ENCODE measurements around the gene RELA.
A peak's percentile ranks its signal among the peaks of the same experiment; 100 is the strongest.
"Not testable (repeated sequence)": the region's sequence is repeated elsewhere in the genome, so short reads cannot be mapped to it uniquely, and the experiment has no call there.

The RELA gene

DNA sequence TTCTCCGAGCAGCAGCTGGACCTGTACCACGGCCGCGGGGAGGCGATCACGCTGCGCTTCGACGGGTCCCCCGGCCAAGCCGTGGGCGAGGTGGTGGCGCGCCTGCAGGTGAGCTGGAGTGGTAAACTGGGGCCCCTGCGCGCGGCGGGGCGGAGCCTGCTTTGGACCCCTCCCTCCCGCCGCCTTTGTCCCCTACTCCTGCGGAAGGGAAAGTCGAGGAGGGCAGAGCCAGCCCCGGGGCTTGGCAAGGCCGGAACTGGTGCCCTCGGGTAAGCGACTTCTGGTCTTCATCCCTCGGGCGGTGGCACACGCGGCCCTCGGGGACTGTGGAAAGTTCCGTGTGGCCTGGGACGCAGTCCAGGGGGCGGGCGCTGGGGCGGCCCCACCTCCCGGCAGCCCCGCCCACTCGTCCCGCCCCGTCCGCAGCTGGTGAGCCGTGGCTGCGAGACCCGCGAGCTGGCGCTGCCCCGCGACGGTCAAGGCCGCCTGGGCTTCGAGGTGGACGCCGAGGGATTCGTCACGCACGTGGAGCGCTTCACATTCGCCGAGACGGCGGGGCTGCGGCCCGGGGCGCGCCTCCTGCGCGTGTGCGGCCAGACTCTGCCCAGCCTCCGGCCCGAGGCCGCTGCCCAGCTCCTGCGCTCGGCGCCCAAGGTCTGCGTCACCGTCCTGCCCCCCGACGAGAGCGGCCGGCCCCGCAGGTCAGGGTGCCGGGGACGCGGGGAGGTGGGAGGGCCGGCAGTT is 15.6 kb downstream of the RELA start:
- no peak for DNase-seq

DNA sequence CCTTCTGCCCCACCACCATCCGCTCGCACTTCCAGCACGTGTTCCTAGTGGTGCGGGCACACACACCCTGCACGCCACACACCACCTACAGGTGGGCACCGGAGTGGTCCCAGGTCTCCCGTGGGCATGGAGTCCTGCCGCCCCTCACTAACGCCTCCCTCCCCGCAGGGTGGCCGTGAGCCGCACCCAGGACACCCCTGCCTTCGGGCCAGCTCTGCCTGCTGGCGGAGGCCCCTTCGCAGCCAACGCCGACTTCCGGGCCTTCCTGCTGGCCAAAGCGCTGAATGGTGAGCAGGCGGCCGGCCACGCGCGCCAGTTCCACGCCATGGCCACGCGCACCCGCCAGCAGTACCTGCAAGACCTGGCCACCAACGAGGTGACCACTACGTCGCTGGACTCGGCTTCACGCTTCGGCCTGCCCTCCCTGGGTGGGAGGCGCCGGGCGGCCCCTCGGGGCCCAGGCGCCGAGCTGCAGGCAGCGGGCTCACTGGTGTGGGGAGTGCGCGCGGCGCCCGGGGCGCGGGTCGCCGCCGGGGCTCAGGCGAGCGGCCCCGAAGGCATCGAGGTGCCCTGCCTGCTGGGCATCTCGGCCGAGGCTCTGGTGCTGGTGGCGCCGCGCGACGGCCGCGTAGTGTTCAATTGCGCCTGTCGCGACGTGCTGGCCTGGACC is 16.3 kb downstream of the RELA start:
- DNase-seq: no peak

- no peak for DNase-seq
These were observed 17.0 kb downstream of the RELA start for GRCh38 chr11:65645710-65646109.

DNA sequence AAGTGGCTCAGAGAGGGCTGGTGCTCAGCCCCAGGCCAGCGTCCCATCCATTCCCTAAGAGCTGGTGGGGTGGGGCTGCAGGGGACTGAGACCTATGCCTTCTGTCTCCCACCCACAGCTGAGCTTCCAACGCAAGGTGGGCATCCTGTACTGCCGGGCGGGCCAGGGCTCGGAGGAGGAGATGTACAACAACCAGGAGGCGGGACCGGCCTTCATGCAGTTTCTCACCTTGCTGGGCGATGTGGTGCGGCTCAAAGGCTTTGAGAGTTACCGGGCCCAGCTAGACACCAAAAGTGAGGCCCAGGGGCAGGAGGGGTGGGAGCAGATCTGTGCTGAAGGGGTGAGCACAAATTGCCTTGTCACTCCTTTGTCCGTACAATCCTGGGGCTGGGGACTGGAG is 17.9 kb downstream of the RELA start:
- DNase-seq: no peak

DNA sequence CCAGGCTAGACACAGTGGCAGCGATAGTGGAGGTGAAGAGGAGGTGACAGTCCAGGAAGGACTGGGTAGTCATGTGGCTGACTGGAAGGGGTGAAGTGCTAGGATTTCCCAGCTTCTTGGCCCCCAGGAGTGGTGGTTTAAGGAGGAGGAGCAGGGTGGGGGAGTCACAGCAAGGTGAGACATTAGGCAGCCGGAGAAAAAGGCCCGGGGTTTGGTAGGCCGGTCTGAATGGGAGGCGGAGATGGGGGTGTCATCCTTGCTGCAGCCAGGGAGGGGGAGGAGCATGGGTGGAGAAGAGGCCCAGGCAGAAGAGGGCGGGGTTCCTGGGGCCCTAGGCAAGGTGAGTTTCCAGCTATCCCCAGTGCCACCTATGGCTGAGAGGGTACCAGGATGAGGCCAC is 18.7 kb downstream of the RELA start:
- DNase-seq: no peak

DNA sequence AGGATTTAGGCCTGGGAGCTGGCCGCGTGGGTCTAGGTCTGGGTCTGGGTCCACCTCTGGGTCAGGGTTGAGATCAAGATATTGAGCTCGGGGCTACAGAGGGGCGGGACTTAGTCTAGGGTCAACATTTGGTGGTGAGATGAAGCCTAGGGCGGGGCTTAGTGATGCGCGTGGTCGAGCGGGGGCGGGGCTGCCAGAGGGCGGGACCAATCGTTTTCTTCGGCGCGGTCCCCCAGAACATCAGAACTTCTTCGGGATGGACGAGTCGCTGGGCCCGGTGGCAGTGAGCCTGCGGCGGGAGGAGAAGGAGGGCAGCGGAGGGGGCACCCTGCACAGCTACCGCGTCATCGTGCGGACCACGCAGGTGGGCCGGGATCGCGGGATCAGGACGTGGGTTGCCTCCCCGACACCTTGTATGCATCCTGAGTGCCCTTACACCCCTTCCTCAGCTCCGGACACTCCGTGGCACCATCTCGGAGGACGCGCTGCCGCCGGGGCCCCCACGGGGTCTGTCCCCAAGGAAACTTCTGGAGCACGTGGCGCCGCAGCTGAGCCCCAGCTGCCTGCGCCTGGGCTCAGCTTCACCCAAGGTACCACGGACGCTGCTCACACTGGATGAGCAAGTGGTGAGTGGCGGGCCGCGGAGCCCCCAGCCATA is 20.6 kb downstream of the RELA start:
- DNase-seq: no peak

- peak in 1 of 6 experiments; percentile 43 for DNase-seq
These were observed 21.3 kb downstream of the RELA start for GRCh38 chr11:65641297-65642013.

GRCh38 chr11:65640483-65641296 is 22.0 kb downstream of the RELA start:
- DNase-seq: peak in 3 of 6 experiments; percentile 31 to 50 (median 39)

DNA sequence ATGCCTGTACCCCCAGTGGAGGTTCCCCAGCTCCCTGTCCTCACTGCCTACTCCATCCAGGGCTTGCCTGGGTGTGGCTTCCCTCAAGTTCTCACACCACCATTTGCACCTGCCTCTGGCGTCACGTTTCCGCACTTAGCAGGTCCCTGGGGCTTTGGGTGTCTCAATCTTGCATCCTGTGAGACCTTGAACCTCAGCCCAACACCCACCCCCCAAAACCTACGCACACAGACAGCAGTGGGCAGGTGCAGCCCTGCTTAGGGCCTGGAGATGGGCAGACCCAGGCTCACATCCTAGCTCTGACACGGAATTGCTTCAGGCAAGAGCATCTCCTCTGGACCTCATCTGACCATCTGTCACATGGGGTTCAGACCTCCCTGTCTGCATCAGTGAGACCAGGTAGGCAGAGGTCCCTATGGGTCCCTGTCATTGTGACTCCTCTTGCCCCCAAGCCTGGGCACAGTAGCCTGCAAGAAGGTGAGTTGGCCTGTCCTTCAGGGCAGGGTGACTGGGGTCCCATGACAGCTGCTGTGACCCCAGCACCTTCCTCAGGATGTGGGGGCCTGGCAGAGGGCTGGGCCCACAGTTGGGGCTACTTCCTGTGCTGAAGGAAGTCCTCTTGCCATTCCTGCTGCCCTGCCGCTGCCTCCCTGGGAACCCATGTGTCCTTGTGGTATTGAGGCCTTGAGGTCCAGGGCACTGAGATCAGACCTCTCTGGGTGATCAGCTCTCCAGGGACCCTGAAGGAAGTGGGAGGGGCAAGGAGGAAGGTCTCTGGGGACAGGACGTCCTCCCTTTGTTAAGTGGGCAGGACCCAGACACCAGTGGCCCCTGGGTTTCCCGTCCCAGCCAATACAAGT is 22.9 kb downstream of the RELA start:
- DNase-seq: peak; percentile 65 to 89 (median 78)

DNA sequence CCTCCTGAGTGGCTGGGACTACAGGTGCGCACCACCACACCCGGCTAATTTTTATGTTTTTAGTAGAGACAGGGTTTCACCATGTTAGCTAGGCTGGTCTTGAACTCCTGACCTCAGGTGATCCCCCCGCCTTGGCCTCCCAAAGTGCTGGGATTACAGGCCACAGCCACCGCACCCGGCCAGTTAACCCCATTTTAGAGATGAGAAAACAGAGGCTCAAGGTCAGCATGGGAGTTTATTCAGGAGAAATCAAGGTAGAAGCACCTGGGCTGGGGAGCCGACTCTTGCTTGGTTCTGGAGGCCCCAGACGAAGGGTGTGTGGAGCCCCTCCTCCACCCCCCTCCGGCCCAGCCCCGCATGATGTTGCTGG is 23.5 kb downstream of the RELA start:
- DNase-seq: not testable (repeated sequence)

DNA sequence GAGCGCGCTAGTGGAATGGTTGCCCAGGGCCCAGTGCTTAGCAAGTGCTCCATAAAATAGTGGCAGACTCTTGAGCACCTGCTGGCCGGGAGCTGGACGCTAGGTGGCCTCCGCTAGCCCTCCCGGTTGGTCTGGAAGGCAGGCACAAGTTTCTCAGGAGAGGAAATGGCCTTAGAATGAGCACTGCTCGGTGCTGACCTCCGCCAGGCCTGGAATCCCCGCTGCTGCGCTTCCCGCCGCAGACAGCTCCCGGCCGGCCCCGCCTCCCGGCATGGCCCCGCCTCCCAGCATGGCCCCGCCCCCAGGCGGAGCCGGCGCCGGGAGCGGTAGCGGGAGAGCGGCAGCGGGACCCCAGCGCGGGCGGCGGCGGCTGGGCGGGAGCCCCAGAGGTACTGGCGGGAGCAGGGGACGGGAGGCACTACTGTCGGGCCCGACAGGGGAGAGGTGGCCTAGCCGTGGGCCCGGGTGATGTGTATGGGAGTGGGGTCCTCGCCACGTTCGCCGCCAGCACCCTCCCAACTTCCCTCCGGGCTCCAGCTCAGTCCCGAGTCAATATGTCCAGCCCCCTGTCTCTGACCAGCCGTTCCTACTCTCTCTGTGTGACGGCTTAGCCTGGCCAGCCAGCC is 24.8 kb downstream of the RELA start, which contains the start of gene SIPA1:
SIPA1 (plus strand) TSS at position 308 of the 626 bp plus-strand sequence. CDS start 2,821 bp downstream, outside the sequence.
- DNase-seq: peak; percentile 54 to 79 (median 68)

DNA sequence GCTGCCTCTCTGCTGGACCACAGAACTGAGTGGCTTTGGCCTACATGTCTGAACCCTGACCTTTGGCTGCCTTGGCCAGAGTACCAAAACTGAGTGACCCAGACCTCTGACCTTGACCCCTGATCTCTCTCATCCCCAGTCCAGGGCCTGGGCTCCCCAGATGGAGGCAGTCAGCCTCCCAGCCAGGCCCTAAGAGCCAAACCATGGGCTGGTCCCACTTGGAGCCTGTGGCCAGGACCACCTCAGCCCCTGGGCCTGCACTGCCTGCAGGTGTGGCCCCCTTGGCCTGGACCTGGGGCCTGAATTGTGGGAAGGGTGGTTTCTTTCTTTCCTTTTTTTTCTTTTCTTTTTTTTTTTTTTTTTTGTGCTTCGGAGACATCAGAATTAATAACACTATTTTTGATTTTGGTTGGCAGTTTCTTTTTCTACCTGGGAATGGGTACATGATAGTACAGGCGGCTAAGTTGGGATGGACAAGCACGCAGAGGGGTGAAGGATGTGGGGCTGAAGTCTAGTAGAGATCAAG is 25.6 kb downstream of the RELA start:
- no peak for DNase-seq

- no peak for DNase-seq
These were observed 26.3 kb downstream of the RELA start for GRCh38 chr11:65636108-65637031.

- no peak for DNase-seq
These were observed 27.6 kb downstream of the RELA start for GRCh38 chr11:65634905-65635731.

DNA sequence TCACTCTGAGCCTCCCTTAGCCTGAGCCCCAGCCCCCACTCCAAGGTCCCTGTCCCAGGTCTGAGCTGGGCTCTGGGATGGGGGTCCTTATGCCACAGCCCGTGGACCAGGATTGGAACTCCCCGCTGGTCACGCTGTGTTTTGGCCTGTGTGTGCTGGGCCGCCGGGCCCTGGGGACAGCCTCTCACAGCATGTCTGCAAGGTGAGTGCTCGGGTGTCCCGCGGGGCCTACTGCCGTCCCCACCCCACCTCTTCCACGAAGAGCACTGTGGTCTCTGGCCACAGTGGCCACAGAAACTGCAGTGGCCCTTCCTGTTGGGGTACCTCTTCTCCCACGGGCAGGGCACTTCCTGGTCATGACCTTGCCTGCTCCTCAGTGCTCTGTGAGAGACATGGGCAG is 28.3 kb downstream of the RELA start:
- DNase-seq: no peak

DNA sequence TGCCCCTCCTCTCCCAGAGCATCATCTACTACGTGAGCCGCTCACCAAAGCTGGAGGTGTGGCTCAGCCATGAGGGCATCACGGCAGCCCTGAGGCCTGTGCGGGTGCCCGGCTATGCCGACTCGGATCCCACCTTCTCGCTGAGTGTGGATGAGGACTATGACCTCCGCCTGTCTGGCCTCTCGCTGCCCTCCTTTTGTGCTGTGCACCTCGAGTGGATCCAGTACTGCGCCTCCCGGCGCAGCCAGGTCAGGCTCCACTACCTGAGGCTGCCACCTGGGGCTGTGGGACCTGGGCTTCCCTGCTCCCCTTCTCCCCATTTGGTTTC is 28.6 kb downstream of the RELA start:
- no peak for DNase-seq

DNA sequence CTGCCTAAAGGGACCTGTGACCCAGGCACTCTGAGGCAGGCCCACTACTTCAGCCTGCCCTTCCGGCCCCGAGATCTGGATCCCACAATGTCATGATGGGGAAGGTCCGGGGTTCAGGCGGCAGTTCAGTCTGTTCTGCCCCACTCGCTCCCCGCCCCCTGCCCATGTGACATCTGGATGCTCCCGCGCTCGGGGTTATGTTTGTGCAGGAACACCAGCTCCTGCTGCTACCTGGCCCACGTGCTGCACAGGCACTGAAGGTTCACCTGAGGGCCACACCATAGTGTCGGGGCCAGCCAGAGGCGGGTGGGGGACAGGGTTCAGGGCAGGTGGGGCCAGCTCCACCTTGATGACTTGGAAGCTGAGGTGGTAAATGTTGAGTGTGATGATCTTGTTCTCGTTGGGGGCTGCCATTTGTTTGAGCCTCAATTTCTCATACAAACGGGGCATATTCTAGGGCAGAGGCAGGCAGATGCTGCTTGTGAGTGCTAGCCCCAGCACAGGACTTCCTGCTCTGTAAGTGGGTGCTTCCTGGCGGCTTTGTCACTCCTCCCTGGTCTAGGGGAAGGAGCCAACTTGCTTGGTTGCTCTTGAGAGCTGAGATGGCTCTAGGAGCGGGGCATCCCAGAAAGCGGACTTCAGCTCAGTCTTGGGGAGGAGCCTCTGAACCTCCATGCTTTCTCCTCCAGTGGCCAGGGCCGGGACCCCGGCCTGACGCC is 29.2 kb downstream of the RELA start:
- DNase-seq: peak in 2 of 6 experiments; percentile 9 to 12

DNA sequence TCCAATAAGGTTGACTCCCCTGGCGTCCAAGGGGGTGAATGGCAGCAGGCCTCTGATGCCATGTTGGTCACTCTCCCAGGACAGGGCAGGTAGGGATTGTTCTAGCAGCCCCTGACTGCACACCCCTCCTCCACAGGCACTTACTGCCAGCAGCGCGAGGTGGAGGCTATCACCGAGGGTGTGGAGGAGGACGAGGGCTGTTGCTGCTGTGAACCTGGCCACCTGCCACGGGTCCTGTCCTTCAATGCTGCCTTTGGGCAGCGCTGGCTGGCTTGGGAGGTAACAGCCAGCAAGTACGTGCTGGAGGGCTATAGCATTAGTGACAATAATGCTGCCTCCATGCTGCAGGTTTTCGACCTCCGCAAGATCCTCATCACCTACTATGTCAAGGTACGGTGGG is 32.5 kb downstream of the RELA start:
- DNase-seq: no peak

Measured in stimulated activated naive CD4-positive, alpha-beta T cell (primary cell).